Activated T-helper 1 cell treated with anti-CD3 and anti-CD28 coated beads, Interleukin-12 subunit alpha, Interleukin-12 subunit beta, Interleukin-2, Interleukin-4 antibody, amounts not matched to agents 30 ng/mL and 10 ng/mL and 1 ng/mL, durations not matched to agents 14 hours and 24 hours and 36 hours (primary cell): Measurements from ENCODE around the gene TMEM245. TPM values are rescaled to one million over a fixed set of nuclear protein-coding genes. Genes with fewer than 3 reads are reported as not detected.

Experiments
- DNase-seq: peaks from one replicate; pipeline ENCODE4 v3.0.0; 2021; ENCODE audit warnings: low spot score
- H3K27ac Mint-ChIP-seq: one replicate; pipeline ENCODE4 v1.8.0; 2021; ENCODE audit warnings: mild to moderate bottlenecking, mixed read lengths
- H3K27me3 Mint-ChIP-seq: one replicate; pipeline ENCODE4 v1.8.0; 2022; ENCODE audit warnings: mild to moderate bottlenecking, moderate library complexity, mixed read lengths; ENCODE audit not compliant: insufficient read depth
- H3K36me3 Mint-ChIP-seq: one replicate; pipeline ENCODE4 v1.8.0; 2021; ENCODE audit warnings: low read depth, mixed read lengths
- H3K4me1 Mint-ChIP-seq: one replicate; pipeline ENCODE4 v1.8.0; 2021; ENCODE audit warnings: low read depth, mixed read lengths
- H3K4me3 Mint-ChIP-seq: one replicate; pipeline ENCODE4 v1.8.0; 2021; ENCODE audit warnings: mild to moderate bottlenecking, moderate library complexity, mixed read lengths
- H3K9me3 Mint-ChIP-seq: one replicate; pipeline ENCODE4 v1.8.0; 2021; ENCODE audit warnings: mixed read lengths
- intact Hi-C: fragments of 100-400 bp; cut with micrococcal nuclease; formaldehyde crosslinking; loops from one replicate; pipeline ENCODE4 v1.15.1; 2024
- total RNA-seq: library from RNA; stranded (reverse); gene quantifications from 2 replicates; pipeline ENCODE4 v1.2.3, GENCODE V29; 2022

Gene TMEM245
- total RNA-seq, 1 donor from 2014 or later: 26.9 TPM

- Mint-ChIP-seq H3K36me3 (peaks cover 14% of the 10 kb centered on the region), H3K27me3 (no peaks in the 10 kb centered on the region), H3K9me3 (no peaks in the 10 kb centered on the region), H3K4me1 (peaks cover 74% of the 10 kb centered on the region), H3K27ac (peak overlapping the region; percentile 85), H3K4me3 (peak overlapping the region; percentile 51)
- intact Hi-C loops: loop anchor here (1.0 to 10.0 kb wide), 6 partner anchors 8 to 1826 kb away; partner anchors contain the start of genes CTNNAL1, RAD23B and TXN
- DNase-seq: no peak
Measured at GRCh38 chr9:109110329-109111021, 9.3 kb downstream of the TMEM245 start.

- H3K4me3 Mint-ChIP-seq: peak overlapping the region; percentile 51
- no peaks in the 10 kb centered on the region for H3K9me3 Mint-ChIP-seq
- intact Hi-C loops: loop anchor here (1.0 to 10.0 kb wide), 9 partner anchors 8 to 1825 kb away; partner anchors contain the start of genes CTNNAL1, RAD23B and TXN
- H3K4me1 Mint-ChIP-seq: peaks cover 72% of the 10 kb centered on the region
- peak overlapping the region; percentile 29 for H3K27ac Mint-ChIP-seq
- no peak for DNase-seq
- peaks cover 19% of the 10 kb centered on the region for H3K36me3 Mint-ChIP-seq
- H3K27me3 Mint-ChIP-seq: no peaks in the 10 kb centered on the region
Measured at GRCh38 chr9:109109967-109110328, 9.8 kb downstream of the TMEM245 start.

GRCh38 chr9:109108318-109108717, 11.4 kb downstream of the TMEM245 start:
- no peak for DNase-seq
- peaks cover 9% of the 10 kb centered on the region for H3K9me3 Mint-ChIP-seq
- peaks cover 17% of the 10 kb centered on the region for H3K36me3 Mint-ChIP-seq
- H3K27me3 Mint-ChIP-seq: no peaks in the 10 kb centered on the region
- no peak overlapping the region for H3K27ac Mint-ChIP-seq
- no peak overlapping the region for H3K4me3 Mint-ChIP-seq
- intact Hi-C loops: loop anchor here (2.0 to 10.0 kb wide), 3 partner anchors 306 to 1036 kb away; no protein-coding TSS in a partner anchor
- H3K4me1 Mint-ChIP-seq: peaks cover 62% of the 10 kb centered on the region

- peaks cover 24% of the 10 kb centered on the region for H3K36me3 Mint-ChIP-seq
- intact Hi-C loops: loop anchor here (2.0 to 10.0 kb wide), 3 partner anchors 307 to 1037 kb away; no protein-coding TSS in a partner anchor
- H3K4me1 Mint-ChIP-seq: peaks cover 64% of the 10 kb centered on the region
- no peak overlapping the region for H3K4me3 Mint-ChIP-seq
- H3K27me3 Mint-ChIP-seq: no peaks in the 10 kb centered on the region
- H3K27ac Mint-ChIP-seq: peak overlapping the region; percentile 69
- DNase-seq: no peak
- H3K9me3 Mint-ChIP-seq: peaks cover 16% of the 10 kb centered on the region
Measured at GRCh38 chr9:109107402-109108240, 12.1 kb downstream of the TMEM245 start.

GRCh38 chr9:109101810-109102209, 17.9 kb downstream of the TMEM245 start:
- intact Hi-C loops: loop anchor here (1.0 to 10.0 kb wide), 10 partner anchors 8 to 1043 kb away; no protein-coding TSS in a partner anchor
- Mint-ChIP-seq H3K27me3 (no peaks in the 10 kb centered on the region), H3K36me3 (peaks cover 47% of the 10 kb centered on the region), H3K9me3 (peaks cover 16% of the 10 kb centered on the region), H3K4me1 (peaks cover 65% of the 10 kb centered on the region), H3K27ac (peak overlapping the region; percentile 73), H3K4me3 (peak overlapping the region; percentile 46)
- DNase-seq: peak; percentile 14

- Mint-ChIP-seq H3K4me3 (peak overlapping the region; percentile 66), H3K27me3 (no peaks in the 10 kb centered on the region), H3K27ac (peak overlapping the region; percentile 84), H3K36me3 (peaks cover 50% of the 10 kb centered on the region), H3K4me1 (peaks cover 68% of the 10 kb centered on the region), H3K9me3 (peaks cover 16% of the 10 kb centered on the region)
- DNase-seq: no peak
- intact Hi-C loops: loop anchor here (1.0 to 10.0 kb wide), 9 partner anchors 9 to 1044 kb away; no protein-coding TSS in a partner anchor
Measured at GRCh38 chr9:109101202-109101595, 18.5 kb downstream of the TMEM245 start.

GRCh38 chr9:109100543-109101201, 19.1 kb downstream of the TMEM245 start:
- DNase-seq: no peak
- intact Hi-C loops: loop anchor here (1.0 to 10.0 kb wide), 9 partner anchors 8 to 1044 kb away; no protein-coding TSS in a partner anchor
- Mint-ChIP-seq H3K9me3 (peaks cover 16% of the 10 kb centered on the region), H3K4me3 (peak overlapping the region; percentile 66), H3K27me3 (no peaks in the 10 kb centered on the region), H3K4me1 (peaks cover 72% of the 10 kb centered on the region), H3K27ac (peak overlapping the region; percentile 84), H3K36me3 (peaks cover 54% of the 10 kb centered on the region)

- H3K4me3 Mint-ChIP-seq: peak overlapping the region; percentile 68
- H3K27me3 Mint-ChIP-seq: no peaks in the 10 kb centered on the region
- H3K27ac Mint-ChIP-seq: peak overlapping the region; percentile 62
- H3K4me1 Mint-ChIP-seq: peaks cover 86% of the 10 kb centered on the region
- H3K9me3 Mint-ChIP-seq: peaks cover 11% of the 10 kb centered on the region
- intact Hi-C loops: no loop called here
- H3K36me3 Mint-ChIP-seq: peaks cover 60% of the 10 kb centered on the region
- no peak for DNase-seq
Measured at GRCh38 chr9:109098960-109099308, 20.8 kb downstream of the TMEM245 start.

- no peaks in the 10 kb centered on the region for H3K27me3 Mint-ChIP-seq
- peak overlapping the region; percentile 68 for H3K4me3 Mint-ChIP-seq
- H3K4me1 Mint-ChIP-seq: peaks cover 88% of the 10 kb centered on the region
- peak overlapping the region; percentile 62 for H3K27ac Mint-ChIP-seq
- H3K36me3 Mint-ChIP-seq: peaks cover 61% of the 10 kb centered on the region
- intact Hi-C loops: no loop called here
- peaks cover 8% of the 10 kb centered on the region for H3K9me3 Mint-ChIP-seq
- no peak for DNase-seq
Measured at GRCh38 chr9:109098171-109098959, 21.4 kb downstream of the TMEM245 start.

GRCh38 chr9:109097146-109097545, 22.6 kb downstream of the TMEM245 start:
- Mint-ChIP-seq H3K27me3 (no peaks in the 10 kb centered on the region), H3K36me3 (peaks cover 60% of the 10 kb centered on the region), H3K9me3 (no peaks in the 10 kb centered on the region), H3K4me3 (no peak overlapping the region), H3K4me1 (peaks cover 89% of the 10 kb centered on the region), H3K27ac (peak overlapping the region; percentile 80)
- no peak for DNase-seq
- intact Hi-C loops: no loop called here

GRCh38 chr9:109095321-109095720, 24.4 kb downstream of the TMEM245 start:
- Mint-ChIP-seq H3K27ac (no peak overlapping the region), H3K36me3 (peaks cover 65% of the 10 kb centered on the region), H3K27me3 (no peaks in the 10 kb centered on the region), H3K9me3 (no peaks in the 10 kb centered on the region), H3K4me3 (no peak overlapping the region), H3K4me1 (peaks cover 77% of the 10 kb centered on the region)
- DNase-seq: no peak
- intact Hi-C loops: no loop called here

- peaks cover 62% of the 10 kb centered on the region for H3K36me3 Mint-ChIP-seq
- no peak overlapping the region for H3K4me3 Mint-ChIP-seq
- H3K27me3 Mint-ChIP-seq: no peaks in the 10 kb centered on the region
- no peaks in the 10 kb centered on the region for H3K9me3 Mint-ChIP-seq
- H3K27ac Mint-ChIP-seq: no peak overlapping the region
- intact Hi-C loops: no loop called here
- H3K4me1 Mint-ChIP-seq: peaks cover 69% of the 10 kb centered on the region
- no peak for DNase-seq
Measured at GRCh38 chr9:109094268-109094667, 25.5 kb downstream of the TMEM245 start.
